Heart right ventricle (tissue), 16 donors: ENCODE results near the gene NRDC. TPM values are rescaled to one million over a fixed set of nuclear protein-coding genes. Genes with fewer than 3 reads are reported as not detected.

Source experiments
- ATAC-seq, 8 donors: fragments of 200-7000 bp; cut with Tn5 transposase; one replicate each; pipeline ENCODE4 v1.9.1; 2020; ENCODE audit warnings: mild to moderate bottlenecking in 8 of 8, moderate library complexity in 8 of 8, moderate number of reproducible peaks in 1 of 8
- DNase-seq, 2 donors: peaks; one replicate each; pipeline ENCODE4 v3.0.0-alpha.2; 2020
- H3K27ac ChIP-seq, 10 donors: fragments of 200-600 bp; sonication (generic) in 2 of 10; one replicate each; pipeline versions ENCODE4 v1.5.0 to v1.8.0; 2020 to 2022; ENCODE audit warnings: mild to moderate bottlenecking in 3 of 10
- H3K27me3 ChIP-seq, 7 donors: fragments of 200-600 bp; one replicate each; pipeline ENCODE4 v1.8.0; 2021 to 2022; ENCODE audit warnings: mild to moderate bottlenecking in 2 of 7
- H3K36me3 ChIP-seq, 9 donors: fragments of 200-600 bp; sonication (generic) in 1 of 9; one replicate each; pipeline versions ENCODE4 v1.5.0 to v1.8.0; 2020 to 2022; ENCODE audit warnings: mild to moderate bottlenecking in 2 of 9
- H3K4me1 ChIP-seq, 9 donors: fragments of 200-600 bp; sonication (generic) in 1 of 9; one replicate each; pipeline versions ENCODE4 v1.5.0 to v1.8.0; 2020 to 2022; ENCODE audit warnings: mild to moderate bottlenecking in 4 of 9
- H3K4me3 ChIP-seq, 10 donors: fragments of 200-600 bp; sonication (generic) in 2 of 10; one replicate each; pipeline versions ENCODE4 v1.5.0 to v1.8.0; 2020 to 2022; ENCODE audit warnings: mild to moderate bottlenecking in 7 of 10, moderate library complexity in 2 of 10
- H3K9me3 ChIP-seq, 11 donors: fragments of 200-600 bp in 10 of 11; sonication (generic) in 2 of 11; one replicate each; pipeline versions ENCODE4 v1.5.0 to v1.8.0; 2013 to 2022; ENCODE audit warnings: mild to moderate bottlenecking in 2 of 11, control low read depth in 1 of 11, moderate library complexity in 1 of 11
- WGBS, 2 donors: extraction: QIAGEN DNeasy Blood & Tissue Kit; methylation state at CpG; one replicate each; pipeline ENCODE4 v1.1.7; 2013; ENCODE audit warnings: inconsistent platforms in 1 of 2; 5-methylcytosine and 5-hydroxymethylcytosine counted together
- intact Hi-C, 10 donors: fragments of 100-400 bp; cut with DNase I; formaldehyde crosslinking; loops; one replicate each; pipeline versions ENCODE4 v1.11.1 to v1.14.2; 2022
- polyA plus RNA-seq, 2 donors: library from polyadenylated mRNA; stranded (reverse); fragments of 200-250 nt; gene quantifications; one replicate each; pipeline ENCODE4 v1.2.3, GENCODE V29; 2013
- total RNA-seq, 10 donors: library from RNA; stranded (reverse); fragmentation: NEBNext Ultra II Directional in 3 of 10; extraction: Animal tissue kit (Norgen Biotek cat#: 25700) in 3 of 10; gene quantifications; one replicate each; pipeline versions ENCODE4 v1.2.1 to v1.2.4, GENCODE V29; 2021 to 2023
- TF ChIP-seq, protein P1 (sequence below), 9 donors: fragments of 200-600 bp; sonication (generic) in 2 of 9; IDR thresholded peaks; one replicate each; pipeline versions ENCODE4 v1.5.0 to v1.8.0; 2021 to 2022; ENCODE audit warnings: antibody characterized with exemption in 9 of 9, mild to moderate bottlenecking in 5 of 9, moderate library complexity in 1 of 9
- donor health status: Arrhythmogenic right ventricular cardiomyopathy.
- donor health status: ischemic (EF 13 %, LVEDD 7.1; RV severe dilation, severe dysfunction).
- donor health status: healthy with polysubstance abuse.
- donor health status: DM: no; HTN: yes; CAD: no.
- donor health status: DM: no; HTN: no; CAD: no.
- donor health status: ischemic (EF 25% LVEDD 6.9; RV normal size, moderate dysfunction).
- donor health status: ischemic (EF 25% LVEDD 5.7; RV mildly dilated, moderate dysfunction).
- donor health status: healthy.
- donor health status: DM: yes; HTN: yes; CAD: no.
- donor health status: Ischemic cardiomyopathy.
- donor health status: ischemic (EF 35%, LVEDD 5.7; RV mildly dilated, moderate dysfunction).
- donor health status: nonischemic (EF 11% LVEDD 7.7; RV severe dilation, severe dysfunction).
- donor health status: DM: yes; HTN: yes; CAD: no.
- donor health status: PGD.
- donor health status: ischemic (EF 29% LVEDD 5.4; RV normal size, mild dysfunction).
- donor health status: nonischemic (EF 23%, LVEDD 6.1; RV moderate dilation, normal function).

The NRDC gene
- total and polyA plus RNA-seq, 12 donors, result 77.8 to 228 (median 135) TPM

DNA sequence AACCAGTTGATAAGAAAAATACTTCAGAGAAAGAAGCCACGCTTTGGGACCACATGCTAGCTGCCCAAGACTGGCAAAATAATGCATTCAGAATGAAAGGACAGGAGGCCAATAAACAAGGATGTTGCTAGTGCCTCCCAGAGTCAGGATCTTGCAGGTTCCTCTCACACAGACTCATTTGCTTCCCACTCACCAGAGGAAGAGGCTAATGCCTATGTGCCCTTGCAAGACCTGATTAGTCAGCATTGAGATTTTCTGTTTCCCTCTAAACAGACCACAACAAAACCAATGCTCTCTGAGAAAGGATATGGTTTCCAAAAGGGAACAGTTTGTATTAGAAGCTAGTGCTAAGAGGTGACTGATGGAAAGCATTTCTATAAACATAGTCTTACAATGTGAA, 85.7 kb downstream of the NRDC start:
- no peak overlapping the region for H3K4me3 ChIP-seq
- TF ChIP-seq, protein P1, sequence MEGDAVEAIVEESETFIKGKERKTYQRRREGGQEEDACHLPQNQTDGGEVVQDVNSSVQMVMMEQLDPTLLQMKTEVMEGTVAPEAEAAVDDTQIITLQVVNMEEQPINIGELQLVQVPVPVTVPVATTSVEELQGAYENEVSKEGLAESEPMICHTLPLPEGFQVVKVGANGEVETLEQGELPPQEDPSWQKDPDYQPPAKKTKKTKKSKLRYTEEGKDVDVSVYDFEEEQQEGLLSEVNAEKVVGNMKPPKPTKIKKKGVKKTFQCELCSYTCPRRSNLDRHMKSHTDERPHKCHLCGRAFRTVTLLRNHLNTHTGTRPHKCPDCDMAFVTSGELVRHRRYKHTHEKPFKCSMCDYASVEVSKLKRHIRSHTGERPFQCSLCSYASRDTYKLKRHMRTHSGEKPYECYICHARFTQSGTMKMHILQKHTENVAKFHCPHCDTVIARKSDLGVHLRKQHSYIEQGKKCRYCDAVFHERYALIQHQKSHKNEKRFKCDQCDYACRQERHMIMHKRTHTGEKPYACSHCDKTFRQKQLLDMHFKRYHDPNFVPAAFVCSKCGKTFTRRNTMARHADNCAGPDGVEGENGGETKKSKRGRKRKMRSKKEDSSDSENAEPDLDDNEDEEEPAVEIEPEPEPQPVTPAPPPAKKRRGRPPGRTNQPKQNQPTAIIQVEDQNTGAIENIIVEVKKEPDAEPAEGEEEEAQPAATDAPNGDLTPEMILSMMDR (IDR thresholded peaks at IDR 0.05), result no peak
- H3K9me3 ChIP-seq, result no peaks in the 10 kb centered on the region
- H3K36me3 ChIP-seq, result peaks cover 2 to 100% (median 61%) of the 10 kb centered on the region in 9 donors
- no peak for DNase-seq
- 93 to 95% methylated on average over 1 of the region's 1 CpG for WGBS, 2 donors
- no peaks in the 10 kb centered on the region for H3K27me3 ChIP-seq
- H3K4me1 ChIP-seq, result peaks cover 0 to 14% (median 0%) of the 10 kb centered on the region in 9 donors
- intact Hi-C loops, result no loop called here
- peak in 3 of 8 donors; percentile 25 to 53 (median 29) for ATAC-seq
- H3K27ac ChIP-seq, result peak overlapping the region in 2 of 10 donors; percentile 11 to 30

DNA sequence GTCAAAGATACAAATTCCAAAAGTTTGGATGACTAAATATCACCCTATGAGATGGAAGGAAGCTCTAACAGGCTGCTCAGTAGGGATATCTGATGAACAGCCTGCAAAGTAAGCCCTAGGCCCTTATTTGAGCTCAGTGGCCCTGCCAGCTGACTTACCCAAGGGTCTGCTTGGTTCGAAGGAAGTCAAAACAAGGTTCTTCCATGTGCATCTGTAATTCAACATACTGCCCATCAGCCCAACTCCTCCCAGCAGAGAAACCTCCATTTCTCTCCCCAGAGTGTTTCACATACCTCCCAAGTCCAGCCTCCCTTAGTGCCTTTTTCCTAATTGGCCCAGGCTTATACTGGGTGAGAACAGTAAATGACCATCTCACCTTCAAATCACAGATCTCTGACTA, 86.6 kb downstream of the NRDC start:
- Histone ChIP-seq H3K27me3 (no peaks in the 10 kb centered on the region), H3K27ac (peak overlapping the region in 1 of 10 donors; percentile 11), H3K4me1 (peaks cover 0 to 14% (median 0%) of the 10 kb centered on the region in 9 donors), H3K36me3 (peaks cover 0 to 100% (median 60%) of the 10 kb centered on the region in 9 donors), H3K4me3 (no peak overlapping the region), H3K9me3 (no peaks in the 10 kb centered on the region)
- ATAC-seq (peak in 2 of 8 donors; percentile 21 to 28), DNase-seq (no peak)
- TF ChIP-seq, protein P1 (IDR thresholded peaks at IDR 0.05), result no peak
- intact Hi-C loops, result no loop called here
- 95 to 100% methylated on average over 1 of the region's 1 CpG for WGBS, 2 donors

DNA sequence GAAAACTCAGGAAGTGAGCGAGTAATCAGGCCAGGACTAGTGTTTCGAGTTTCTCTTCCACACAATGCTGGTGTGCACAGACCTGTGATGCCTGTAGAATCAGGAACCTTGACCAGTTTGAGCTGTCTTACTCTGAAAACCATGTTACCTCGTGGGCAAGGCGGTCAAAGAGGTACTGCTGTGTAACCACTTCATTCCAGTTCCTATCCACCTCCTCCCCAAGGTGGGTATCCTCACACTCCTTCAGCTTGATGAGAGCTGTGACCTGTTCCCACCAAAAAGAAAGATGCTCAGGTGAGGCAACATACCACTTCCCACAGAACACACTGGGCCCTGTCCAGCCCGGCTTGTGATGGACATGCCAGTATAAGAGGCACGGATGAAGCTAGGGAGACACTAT, 88.1 kb downstream of the NRDC start:
- WGBS, 2 donors, result 95 to 96% methylated on average over 6 of the region's 6 CpGs
- no peaks in the 10 kb centered on the region for H3K27me3 ChIP-seq
- H3K4me3 ChIP-seq, result no peak overlapping the region
- DNase-seq, result no peak
- H3K36me3 ChIP-seq, result peaks cover 0 to 100% (median 74%) of the 10 kb centered on the region in 9 donors
- no peak overlapping the region for H3K27ac ChIP-seq
- no peaks in the 10 kb centered on the region for H3K9me3 ChIP-seq
- TF ChIP-seq, protein P1 (IDR thresholded peaks at IDR 0.05), result no peak
- peak in 1 of 8 donors; percentile 17 for ATAC-seq
- peaks cover 0 to 16% (median 4%) of the 10 kb centered on the region in 9 donors for H3K4me1 ChIP-seq
- intact Hi-C loops, result no loop called here

DNA sequence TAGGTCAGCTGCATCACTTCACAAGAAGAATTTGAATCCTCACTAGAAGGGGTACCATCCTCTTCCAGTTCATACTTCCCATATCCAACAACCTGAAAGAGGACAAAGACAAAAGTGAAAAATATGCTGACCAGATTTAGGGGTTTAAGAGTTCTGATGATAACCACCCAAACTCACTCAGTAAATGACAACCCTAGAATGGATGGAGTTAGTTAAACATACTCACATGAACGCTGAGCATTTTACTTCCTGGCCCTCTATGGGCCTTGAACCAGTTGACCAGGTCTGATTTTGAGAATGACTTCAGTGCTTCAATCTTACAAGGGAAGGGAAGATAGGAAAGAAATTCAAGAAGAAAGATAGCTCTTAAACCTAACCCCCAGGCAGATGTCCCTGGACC, 89.2 kb downstream of the NRDC start:
- Histone ChIP-seq H3K9me3 (no peaks in the 10 kb centered on the region), H3K36me3 (peaks cover 0 to 100% (median 79%) of the 10 kb centered on the region in 9 donors), H3K4me3 (no peak overlapping the region), H3K4me1 (peaks cover 0 to 25% (median 8%) of the 10 kb centered on the region in 9 donors), H3K27ac (no peak overlapping the region), H3K27me3 (no peaks in the 10 kb centered on the region)
- intact Hi-C loops, result no loop called here
- no peak for ATAC-seq
- TF ChIP-seq, protein P1 (IDR thresholded peaks at IDR 0.05), result no peak
- 94 to 97% methylated on average over 1 of the region's 1 CpG for WGBS, 2 donors
- DNase-seq, result no peak
